Upper lobe of left lung (tissue), 6 donors: ENCODE results near the gene SORCS3. TPM values are rescaled to one million over a fixed set of nuclear protein-coding genes. Genes with fewer than 3 reads are reported as not detected.

Experiments used
- ATAC-seq, 2 donors: fragments of 200-7000 bp; cut with Tn5 transposase; one replicate each; pipeline ENCODE4 v1.9.1; 2022; ENCODE audit warnings: mild to moderate bottlenecking in 2 of 2, moderate library complexity in 2 of 2; ENCODE audit not compliant: low FRiP score in 2 of 2
- DNase-seq, 2 donors: peaks; one replicate each; pipeline ENCODE4 v3.0.0-alpha.2; 2019 to 2020
- H3K27ac ChIP-seq, 4 donors: fragments of 200-600 bp; sonication (generic); one replicate each; pipeline ENCODE4 v1.5.1; 2016 to 2019
- H3K27me3 ChIP-seq, 4 donors: fragments of 200-600 bp; sonication (generic); one replicate each; pipeline ENCODE4 v1.5.1; 2017 to 2019
- H3K36me3 ChIP-seq, 4 donors: fragments of 200-600 bp; sonication (generic); one replicate each; pipeline ENCODE4 v1.5.1; 2016 to 2019
- H3K4me1 ChIP-seq, 4 donors: fragments of 200-600 bp; sonication (generic); one replicate each; pipeline ENCODE4 v1.5.1; 2018 to 2019
- H3K4me3 ChIP-seq, 4 donors: fragments of 200-600 bp; sonication (generic); one replicate each; pipeline ENCODE4 v1.5.1; 2017 to 2019; ENCODE audit warnings: mild to moderate bottlenecking in 2 of 4, moderate library complexity in 1 of 4
- H3K9me3 ChIP-seq, 4 donors: fragments of 200-600 bp; sonication (generic); one replicate each; pipeline ENCODE4 v1.5.1; 2018 to 2019
- EP300 ChIP-seq, 4 donors: sonication (generic); formaldehyde crosslinking; IDR thresholded peaks; one replicate each; pipeline ENCODE4 v1.5.1; 2017; ENCODE audit warnings: antibody characterized with exemption in 4 of 4, control low read depth in 2 of 4
- POLR2A ChIP-seq, 4 donors: fragments of 450-650 bp; IDR thresholded peaks; one replicate each; pipeline ENCODE4 v1.5.1; 2016 to 2017; ENCODE audit warnings: antibody characterized with exemption in 4 of 4, mild to moderate bottlenecking in 2 of 4
- POLR2AphosphoS5 ChIP-seq, 2 donors: sonication (generic); formaldehyde crosslinking; IDR thresholded peaks; one replicate each; pipeline ENCODE4 v1.5.1; 2017; ENCODE audit warnings: antibody characterized with exemption in 2 of 2
- WGBS, 2 donors: methylation state at CpG; one replicate each; pipeline ENCODE4 v1.1.5; 2017 to 2018; 5-methylcytosine and 5-hydroxymethylcytosine counted together
- total RNA-seq, 6 donors: library from RNA; depleted of rRNA in 4 of 6; stranded (reverse); fragments of >200 nt in 4 of 6; gene quantifications; one replicate each; pipeline versions ENCODE4 v1.1.0 to v1.2.1, GENCODE V29; 2016 to 2021
- TF ChIP-seq, protein P1 (sequence below), 6 experiments: fragments of 450-650 bp in 4 of 6; fragments of 200-600 bp in 2 of 6; sonication (generic) in 2 of 6; IDR thresholded peaks; one replicate each; pipeline ENCODE4 v1.5.1; 2016 to 2019; ENCODE audit warnings: antibody characterized with exemption in 6 of 6
- donor health status: DM: no; HTN: no; CAD: no; lungs with moderate emphysema.
- donor health status: DM: no; HTN: yes; CAD: no; lungs with severe emphysema.

SORCS3 gene
- total RNA-seq, 6 donors from 2014 or later: not detected

DNA sequence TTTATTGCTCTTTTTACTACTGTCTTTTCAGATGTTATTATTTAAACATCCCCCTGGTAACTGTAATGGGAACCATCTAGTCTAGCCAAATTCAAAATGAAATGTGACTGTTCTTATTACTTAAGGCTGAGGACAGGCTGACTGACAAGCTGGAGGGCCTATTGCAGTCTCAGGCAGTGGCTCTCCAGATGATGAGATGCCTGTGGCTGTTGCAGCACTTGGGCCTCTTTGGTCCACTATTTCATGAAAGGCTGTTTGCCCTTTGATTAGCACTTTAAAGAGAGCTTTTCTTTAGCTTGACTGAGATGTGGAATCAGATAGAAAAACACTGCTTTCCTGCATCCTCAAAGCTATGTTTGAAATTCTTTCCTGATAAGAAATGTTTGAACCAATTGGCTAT is 540.5 kb downstream of the SORCS3 start:
- H3K36me3 ChIP-seq: no peaks in the 10 kb centered on the region
- no peak overlapping the region for H3K27ac ChIP-seq
- DNase-seq: no peak
- no peak for ATAC-seq
- H3K27me3 ChIP-seq: no peaks in the 10 kb centered on the region
- TF ChIP-seq, protein P1, sequence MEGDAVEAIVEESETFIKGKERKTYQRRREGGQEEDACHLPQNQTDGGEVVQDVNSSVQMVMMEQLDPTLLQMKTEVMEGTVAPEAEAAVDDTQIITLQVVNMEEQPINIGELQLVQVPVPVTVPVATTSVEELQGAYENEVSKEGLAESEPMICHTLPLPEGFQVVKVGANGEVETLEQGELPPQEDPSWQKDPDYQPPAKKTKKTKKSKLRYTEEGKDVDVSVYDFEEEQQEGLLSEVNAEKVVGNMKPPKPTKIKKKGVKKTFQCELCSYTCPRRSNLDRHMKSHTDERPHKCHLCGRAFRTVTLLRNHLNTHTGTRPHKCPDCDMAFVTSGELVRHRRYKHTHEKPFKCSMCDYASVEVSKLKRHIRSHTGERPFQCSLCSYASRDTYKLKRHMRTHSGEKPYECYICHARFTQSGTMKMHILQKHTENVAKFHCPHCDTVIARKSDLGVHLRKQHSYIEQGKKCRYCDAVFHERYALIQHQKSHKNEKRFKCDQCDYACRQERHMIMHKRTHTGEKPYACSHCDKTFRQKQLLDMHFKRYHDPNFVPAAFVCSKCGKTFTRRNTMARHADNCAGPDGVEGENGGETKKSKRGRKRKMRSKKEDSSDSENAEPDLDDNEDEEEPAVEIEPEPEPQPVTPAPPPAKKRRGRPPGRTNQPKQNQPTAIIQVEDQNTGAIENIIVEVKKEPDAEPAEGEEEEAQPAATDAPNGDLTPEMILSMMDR (IDR thresholded peaks at IDR 0.05): no peak
- no peak for TF ChIP-seq POLR2A (IDR thresholded peaks at IDR 0.05)
- TF ChIP-seq EP300 (IDR thresholded peaks at IDR 0.05): no peak
- no peak for TF ChIP-seq POLR2AphosphoS5 (IDR thresholded peaks at IDR 0.05)
- H3K9me3 ChIP-seq: no peaks in the 10 kb centered on the region
- no peaks in the 10 kb centered on the region for H3K4me1 ChIP-seq
- no peak overlapping the region for H3K4me3 ChIP-seq

DNA sequence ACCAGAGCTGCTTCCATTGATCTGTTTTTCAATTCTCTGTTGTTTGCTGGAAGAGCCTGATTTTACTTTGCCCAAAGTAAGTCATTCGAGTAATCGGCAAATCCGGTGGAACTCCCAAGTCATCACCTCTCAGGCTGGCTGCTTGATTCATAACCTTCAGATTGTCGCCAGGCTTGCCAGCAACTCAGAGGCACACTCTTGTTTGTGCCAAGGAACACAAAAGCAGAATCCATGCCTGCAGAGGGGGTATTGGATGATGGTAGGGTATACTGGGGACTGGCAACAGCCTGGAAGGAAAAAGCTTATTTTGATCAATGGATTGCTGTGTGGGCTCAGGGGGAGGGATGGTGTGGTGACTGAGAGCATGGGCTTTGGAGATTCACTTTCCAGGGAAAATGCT is 542.4 kb downstream of the SORCS3 start:
- H3K36me3 ChIP-seq: no peaks in the 10 kb centered on the region
- no peaks in the 10 kb centered on the region for H3K9me3 ChIP-seq
- no peaks in the 10 kb centered on the region for H3K4me1 ChIP-seq
- H3K4me3 ChIP-seq: no peak overlapping the region
- TF ChIP-seq EP300 (IDR thresholded peaks at IDR 0.05): no peak
- TF ChIP-seq, protein P1 (IDR thresholded peaks at IDR 0.05): no peak
- TF ChIP-seq POLR2A (IDR thresholded peaks at IDR 0.05): no peak
- no peak for TF ChIP-seq POLR2AphosphoS5 (IDR thresholded peaks at IDR 0.05)
- ATAC-seq (no peak), DNase-seq (no peak)
- 87 to 93% methylated on average over 4 of the region's 4 CpGs for WGBS, 2 donors
- H3K27me3 ChIP-seq: no peaks in the 10 kb centered on the region
- no peak overlapping the region for H3K27ac ChIP-seq

DNA sequence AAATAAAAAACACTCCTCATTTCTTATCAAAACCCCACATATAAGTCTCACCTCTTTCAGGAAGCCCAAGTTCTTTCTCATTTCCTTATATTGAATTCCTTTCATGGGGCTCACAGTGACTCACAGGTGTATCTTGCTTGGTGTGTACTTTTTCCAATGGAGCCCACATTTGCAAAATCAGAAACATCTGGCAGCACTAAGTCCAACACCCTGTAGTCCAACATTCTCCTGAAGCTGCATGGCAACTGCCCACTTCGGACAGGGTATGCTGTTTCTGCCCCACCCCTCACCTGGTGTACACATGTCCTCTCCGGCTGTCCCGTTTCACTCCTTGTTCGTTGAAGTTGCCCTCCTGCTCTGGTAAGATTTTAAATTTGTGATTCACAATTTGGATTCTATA is 544.1 kb downstream of the SORCS3 start:
- DNase-seq: no peak
- Histone ChIP-seq H3K9me3 (no peaks in the 10 kb centered on the region), H3K4me1 (no peaks in the 10 kb centered on the region), H3K36me3 (no peaks in the 10 kb centered on the region), H3K27me3 (no peaks in the 10 kb centered on the region), H3K4me3 (no peak overlapping the region), H3K27ac (no peak overlapping the region)
- TF ChIP-seq POLR2A (IDR thresholded peaks at IDR 0.05) (no peak), POLR2AphosphoS5 (IDR thresholded peaks at IDR 0.05) (no peak), EP300 (IDR thresholded peaks at IDR 0.05) (no peak)
- TF ChIP-seq, protein P1 (IDR thresholded peaks at IDR 0.05): no peak
- 79 to 88% methylated on average over 4 of the region's 4 CpGs for WGBS, 2 donors
- no peak for ATAC-seq

DNA sequence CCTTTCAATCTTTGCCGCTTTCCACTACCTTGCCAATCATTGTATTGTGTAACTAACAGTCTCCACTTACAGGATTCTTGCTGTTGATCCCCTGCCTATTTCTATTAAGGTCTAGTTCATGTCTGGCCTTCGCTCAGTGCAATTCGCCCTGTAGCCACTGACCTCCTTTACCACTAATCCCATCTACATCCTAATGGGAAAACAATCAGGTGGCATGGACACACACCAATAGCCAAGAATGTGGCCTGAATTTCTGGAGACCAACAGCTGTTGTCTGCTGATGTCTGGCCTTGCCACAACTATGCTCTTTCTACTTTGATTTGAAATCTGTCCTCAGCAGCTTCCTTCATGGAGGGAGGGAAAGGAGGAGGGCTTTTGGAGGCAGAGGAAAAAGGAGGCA is 546.2 kb downstream of the SORCS3 start:
- Histone ChIP-seq H3K27me3 (peaks cover 0 to under 1% (median 0%) of the 10 kb centered on the region in 4 donors), H3K36me3 (no peaks in the 10 kb centered on the region), H3K4me3 (no peak overlapping the region), H3K4me1 (no peaks in the 10 kb centered on the region), H3K9me3 (no peaks in the 10 kb centered on the region), H3K27ac (no peak overlapping the region)
- ATAC-seq (no peak), DNase-seq (no peak)
- no peak for TF ChIP-seq EP300 (IDR thresholded peaks at IDR 0.05)
- TF ChIP-seq POLR2A (IDR thresholded peaks at IDR 0.05): no peak
- TF ChIP-seq, protein P1 (IDR thresholded peaks at IDR 0.05): no peak
- TF ChIP-seq POLR2AphosphoS5 (IDR thresholded peaks at IDR 0.05): no peak
- WGBS, 2 donors: 79 to 81% methylated on average over 3 of the region's 3 CpGs

DNA sequence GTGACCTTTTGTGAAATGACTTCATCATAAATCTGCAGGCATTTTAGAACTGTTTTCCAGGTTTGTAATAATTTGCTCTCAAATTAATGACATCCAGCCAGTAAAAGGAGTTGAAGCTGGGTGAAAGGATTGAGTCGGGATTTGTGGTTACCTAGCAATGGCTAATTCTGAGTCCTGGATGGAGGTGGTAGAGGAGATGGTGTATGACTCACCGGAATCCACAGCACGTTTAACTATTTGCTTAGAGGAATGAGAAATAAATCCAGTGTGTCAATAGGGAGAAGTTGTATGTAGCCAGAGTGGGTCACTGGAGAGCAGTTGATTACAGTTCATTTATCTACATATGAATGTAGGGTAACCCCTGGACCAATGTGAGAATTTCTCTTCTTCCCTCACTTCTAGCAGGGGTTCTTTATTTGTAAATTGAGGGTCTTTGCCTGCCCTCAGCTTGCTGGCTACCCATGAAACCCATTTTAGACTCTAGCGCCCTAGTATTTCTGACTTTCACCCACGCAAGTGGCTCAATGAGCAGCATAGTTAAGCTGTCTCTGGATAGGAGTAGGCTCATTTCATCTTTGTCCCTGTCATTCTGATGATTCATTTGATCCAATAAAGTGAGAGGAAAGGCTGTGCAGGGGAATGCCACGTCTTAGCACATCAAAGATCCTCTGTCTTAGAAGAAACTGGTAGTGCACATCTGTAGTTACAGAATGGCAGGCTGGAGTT is 547.8 kb downstream of the SORCS3 start:
- WGBS, 2 donors: 72 to 74% methylated on average over 6 of the region's 6 CpGs
- Histone ChIP-seq H3K4me1 (no peaks in the 10 kb centered on the region), H3K36me3 (no peaks in the 10 kb centered on the region), H3K9me3 (no peaks in the 10 kb centered on the region), H3K27ac (no peak overlapping the region), H3K4me3 (no peak overlapping the region), H3K27me3 (peaks cover 0 to 3% (median 0%) of the 10 kb centered on the region in 4 donors)
- DNase-seq (no peak), ATAC-seq (no peak)
- no peak for TF ChIP-seq EP300 (IDR thresholded peaks at IDR 0.05)
- TF ChIP-seq, protein P1 (IDR thresholded peaks at IDR 0.05): no peak
